Superior temporal gyrus (tissue), 1 donor: ENCODE results near the gene GYPE.
"Not testable (repeated sequence)": the region's sequence is repeated elsewhere in the genome, so short reads cannot be mapped to it uniquely, and the experiment has no call there.

ENCODE experiments used
- DNase-seq: peaks from one replicate; pipeline ENCODE4 v3.0.0-alpha.2; 2016; ENCODE audit errors: extremely low spot score

The GYPE gene

DNA sequence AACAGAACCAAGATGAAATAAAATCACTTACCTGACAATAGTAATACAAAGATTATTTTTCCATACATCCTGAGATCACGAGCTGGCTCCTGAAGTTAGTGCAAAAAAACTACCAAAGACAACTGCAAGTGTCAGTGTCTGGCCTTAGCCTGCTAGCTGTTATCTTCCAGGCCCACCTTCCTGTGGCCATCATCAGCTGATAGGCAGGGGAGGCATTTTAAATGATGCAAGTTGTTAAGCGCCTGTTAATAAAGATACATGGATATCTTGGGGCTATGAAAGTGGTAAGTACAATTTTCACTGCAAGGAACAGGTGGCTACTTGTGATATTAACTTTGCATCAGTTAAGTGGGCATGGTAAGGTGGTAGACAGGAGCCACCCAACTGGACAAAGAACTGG is at the start of gene GYPE:
Gene GYPE, minus strand, starts transcription at position 120 of the 400 bp plus-strand sequence. Its CDS starts 52 bp downstream, at position 68.
- DNase-seq: not testable (repeated sequence)

DNA sequence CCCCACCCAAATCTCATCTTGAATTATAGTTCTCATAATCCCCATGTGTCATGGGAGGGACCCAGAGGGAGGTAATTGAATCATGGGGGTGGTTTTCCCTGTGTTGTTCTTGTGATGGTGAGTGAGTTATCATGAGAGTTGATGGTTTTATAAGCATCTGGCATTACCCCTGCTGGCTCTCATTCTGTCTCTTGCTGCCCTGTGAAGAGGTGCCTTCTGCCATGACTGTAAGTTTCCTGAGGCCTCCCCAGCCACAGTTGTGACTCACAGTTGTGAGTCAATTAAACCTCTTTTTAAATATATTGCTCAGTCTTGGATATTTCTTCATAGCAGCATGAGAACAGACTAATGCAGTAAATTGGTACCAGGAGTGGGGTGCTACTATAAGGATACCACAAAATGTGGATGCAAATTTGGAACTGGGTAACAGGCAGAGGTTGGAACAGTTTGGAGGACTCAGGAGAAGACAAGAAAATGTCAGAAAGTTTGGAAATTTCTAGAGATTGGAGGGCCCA is 46.2 kb upstream of the GYPE start:
- DNase-seq: not testable (repeated sequence)

DNA sequence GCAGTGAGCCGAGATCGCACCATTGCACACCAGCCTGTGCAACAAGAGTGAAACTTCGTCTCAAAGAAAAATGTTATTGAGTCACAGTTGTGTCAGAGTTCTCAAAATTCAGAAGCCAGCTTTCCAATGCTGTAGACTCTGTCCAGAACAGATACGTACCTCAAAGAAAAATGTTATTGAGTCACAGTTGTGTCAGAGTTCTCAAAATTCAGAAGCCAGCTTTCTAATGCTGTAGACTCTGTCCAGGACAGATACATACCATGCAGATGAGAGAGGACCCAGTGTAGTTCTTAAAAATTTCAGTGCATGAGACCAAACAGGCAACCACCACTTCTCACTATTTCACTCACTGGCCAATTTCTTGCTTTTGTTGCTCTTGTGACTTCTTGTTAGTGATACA is 45.6 kb upstream of the GYPE start:
- not testable (repeated sequence) for DNase-seq

DNA sequence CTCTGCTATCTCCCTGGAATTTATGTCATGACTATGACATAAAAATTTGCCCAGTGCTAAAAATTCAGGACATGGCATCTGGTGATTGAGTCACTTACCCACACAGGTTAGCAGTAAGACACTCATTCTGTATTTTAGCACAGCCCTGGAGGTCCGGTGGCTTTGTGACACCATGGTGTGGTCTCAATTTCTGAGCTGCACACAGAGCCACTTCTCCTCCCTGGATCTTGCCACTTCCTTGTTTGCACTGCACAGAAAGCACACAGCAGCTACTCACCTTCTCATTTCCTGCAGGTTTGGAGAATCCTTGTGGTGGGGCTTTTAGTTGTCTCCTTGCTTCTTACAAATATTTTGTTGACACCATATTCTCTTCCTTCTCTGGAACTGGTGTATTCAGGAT is 44.8 kb upstream of the GYPE start:
- DNase-seq: not testable (repeated sequence)

DNA sequence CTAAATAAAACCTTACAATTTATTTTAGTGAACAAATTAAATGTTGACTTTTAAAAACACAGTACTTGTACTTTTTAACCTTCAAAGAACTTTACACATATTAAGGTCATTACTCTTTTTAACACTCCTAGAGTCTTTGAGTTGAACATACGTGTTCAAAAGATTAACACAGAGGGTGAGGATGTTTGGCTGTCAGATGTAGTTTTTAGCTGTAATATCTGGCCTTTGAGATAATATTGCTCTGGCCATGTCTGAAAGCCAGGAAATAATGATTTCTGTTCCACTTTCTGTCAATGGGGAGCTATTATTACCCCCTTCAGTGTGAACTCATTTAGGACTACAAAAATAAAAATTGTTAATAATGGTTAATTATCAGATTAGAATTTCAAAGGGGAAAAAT is 42.1 kb upstream of the GYPE start:
- not testable (repeated sequence) for DNase-seq

DNA sequence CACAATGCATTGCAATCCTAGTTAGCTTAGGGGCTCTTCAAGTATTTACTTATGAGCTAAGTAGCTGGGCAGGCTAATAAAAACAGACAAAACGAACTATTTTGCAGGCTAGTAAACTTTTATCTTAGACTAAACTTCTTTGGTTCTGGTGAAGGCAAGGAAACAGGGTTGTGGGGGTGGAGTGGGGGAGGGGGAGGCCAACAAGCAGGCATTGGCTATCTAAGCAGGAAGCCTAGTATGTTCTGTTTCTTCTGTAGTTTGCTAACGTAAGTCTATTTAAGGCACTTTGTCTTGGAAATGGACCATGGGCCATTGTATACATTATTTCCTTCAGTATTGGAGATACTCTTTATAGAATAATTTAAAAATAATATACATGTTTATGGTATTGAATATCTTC is 35.3 kb upstream of the GYPE start:
- DNase-seq: not testable (repeated sequence)

DNA sequence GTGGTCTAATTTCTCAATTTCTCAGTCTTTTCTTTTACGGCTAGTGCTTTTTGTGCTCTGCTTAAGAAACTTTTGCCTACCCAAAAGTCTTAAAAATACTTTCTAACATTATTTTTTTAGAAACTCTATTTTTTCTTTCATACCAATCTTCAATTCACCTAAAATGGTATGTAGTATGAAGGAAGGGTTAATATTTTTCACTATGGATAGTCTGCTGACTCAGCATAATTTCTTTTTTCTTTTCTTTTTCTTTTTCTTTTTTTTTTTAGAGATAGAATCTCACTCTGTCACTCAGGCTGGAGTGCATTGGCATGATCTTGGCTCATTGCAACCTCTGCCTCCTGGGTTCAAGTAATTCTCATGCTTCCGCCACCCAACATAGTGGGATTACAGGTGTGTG is 34.2 kb upstream of the GYPE start:
- no peak for DNase-seq

DNA sequence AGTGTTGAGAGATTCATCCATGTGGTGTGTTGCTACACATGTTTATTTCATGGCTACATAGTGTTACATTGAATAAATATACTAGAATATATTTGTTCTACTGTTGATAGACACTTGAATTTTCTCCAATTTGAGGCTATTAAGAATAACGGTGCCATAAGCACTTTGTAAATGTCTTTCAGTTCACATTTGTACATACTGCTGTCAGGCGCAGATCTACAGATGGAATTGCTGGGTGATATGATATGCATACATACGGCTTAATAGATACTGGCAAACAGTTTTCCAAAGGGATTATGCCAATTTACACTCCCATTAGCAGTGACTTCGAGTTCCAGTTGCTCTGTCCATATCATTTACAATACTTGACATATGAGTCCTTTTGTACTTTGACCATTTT is 33.5 kb upstream of the GYPE start:
- DNase-seq: not testable (repeated sequence)

DNA sequence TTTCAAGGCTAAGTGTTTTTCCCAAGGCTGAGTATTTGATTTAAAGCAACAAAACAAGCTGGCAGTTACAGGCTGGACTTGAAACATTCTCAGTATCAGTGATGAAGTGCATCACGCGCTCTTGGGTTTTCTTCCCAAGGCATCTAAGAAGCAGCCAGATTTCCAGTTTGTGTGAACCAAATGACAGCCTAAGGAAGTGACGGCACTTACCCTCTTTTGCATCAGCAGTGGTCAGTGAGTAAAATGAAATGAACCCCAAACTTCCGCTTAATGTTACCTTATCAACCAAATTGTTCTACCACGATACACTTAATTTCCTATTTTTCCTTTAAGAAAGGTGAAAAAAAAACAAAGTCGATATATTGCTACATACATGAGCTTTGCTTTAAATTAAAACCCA is 15.8 kb upstream of the GYPE start:
- no peak for DNase-seq

DNA sequence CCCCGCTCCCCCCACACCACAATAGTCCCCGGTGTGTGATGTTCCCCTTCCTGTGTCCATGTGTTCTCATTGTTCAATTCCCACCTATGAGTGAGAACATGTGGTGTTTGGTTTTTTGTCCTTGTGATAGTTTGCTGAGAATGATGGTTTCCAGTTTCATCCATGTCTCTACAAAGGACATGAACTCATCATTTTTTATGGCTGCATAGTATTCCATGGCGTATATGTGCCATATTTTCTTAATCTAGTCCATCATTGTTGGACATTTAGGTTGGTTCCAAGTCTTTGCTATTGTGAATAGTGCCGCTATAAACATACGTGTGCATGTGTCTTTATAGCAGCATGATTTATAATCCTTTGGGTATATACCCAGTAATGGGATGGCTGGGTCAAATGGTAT is 11.1 kb upstream of the GYPE start:
- DNase-seq: not testable (repeated sequence)

DNA sequence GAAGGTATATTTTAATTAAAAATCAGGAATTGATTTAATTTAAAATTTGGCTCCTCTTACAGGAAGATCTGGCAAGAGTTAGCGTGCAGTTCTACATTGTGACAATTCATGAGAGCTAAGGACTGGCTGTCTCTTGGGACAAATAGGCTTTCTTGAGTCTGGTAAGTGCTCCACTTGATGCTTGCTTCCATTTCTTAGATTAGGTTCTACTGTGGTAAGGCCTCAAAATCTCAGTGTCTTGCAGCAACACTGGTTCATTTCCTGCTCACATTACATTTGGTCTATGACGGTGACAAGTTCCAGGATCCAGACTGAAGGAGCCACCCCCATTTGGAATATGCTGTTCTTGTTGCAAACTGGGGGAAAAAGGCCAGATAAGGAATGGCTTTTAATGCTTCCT is 7.1 kb upstream of the GYPE start:
- DNase-seq: not testable (repeated sequence)

DNA sequence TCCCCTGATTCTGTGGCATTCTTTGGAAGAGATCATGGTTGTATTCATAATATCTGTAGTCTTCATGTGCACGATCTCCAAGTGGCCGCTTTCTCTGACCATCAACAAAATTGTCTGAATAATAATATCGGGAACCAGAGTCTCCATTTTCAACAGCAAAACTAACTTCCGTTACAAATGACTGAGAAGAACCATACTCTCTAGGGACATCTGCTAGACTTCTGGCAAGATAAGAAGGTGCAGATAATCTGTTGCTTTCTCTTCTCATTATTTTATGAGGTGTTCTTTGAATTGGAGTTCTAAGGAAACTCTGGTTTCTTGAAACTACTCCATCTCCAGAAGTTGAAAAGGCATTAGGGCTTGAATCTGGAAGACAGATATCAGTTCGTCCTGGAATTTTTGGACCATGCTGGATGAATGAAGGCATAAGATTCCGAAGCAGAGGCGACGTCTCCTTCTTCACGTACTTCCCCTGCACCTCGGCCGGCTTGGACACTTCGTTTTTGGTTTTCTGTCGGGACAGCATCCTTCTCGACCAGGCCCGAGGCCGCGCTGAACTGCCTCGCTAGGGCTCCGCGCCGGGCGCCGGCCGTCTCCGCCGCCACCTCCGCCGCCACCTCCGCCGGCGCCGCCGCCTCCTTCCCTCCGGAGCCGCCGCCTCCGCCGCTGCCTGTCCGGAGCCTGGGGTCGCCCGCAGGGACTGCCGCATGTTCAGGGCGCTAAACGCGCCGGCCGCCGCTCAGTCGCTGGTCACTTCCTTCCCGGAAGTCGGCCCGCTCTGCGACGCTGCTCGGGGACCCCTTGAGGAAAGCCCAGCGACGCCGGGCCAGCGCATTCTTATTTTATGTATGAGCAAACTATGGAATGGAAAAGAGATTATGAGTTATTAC is 6.4 kb upstream of the GYPE start:
- not testable (repeated sequence) for DNase-seq

DNA sequence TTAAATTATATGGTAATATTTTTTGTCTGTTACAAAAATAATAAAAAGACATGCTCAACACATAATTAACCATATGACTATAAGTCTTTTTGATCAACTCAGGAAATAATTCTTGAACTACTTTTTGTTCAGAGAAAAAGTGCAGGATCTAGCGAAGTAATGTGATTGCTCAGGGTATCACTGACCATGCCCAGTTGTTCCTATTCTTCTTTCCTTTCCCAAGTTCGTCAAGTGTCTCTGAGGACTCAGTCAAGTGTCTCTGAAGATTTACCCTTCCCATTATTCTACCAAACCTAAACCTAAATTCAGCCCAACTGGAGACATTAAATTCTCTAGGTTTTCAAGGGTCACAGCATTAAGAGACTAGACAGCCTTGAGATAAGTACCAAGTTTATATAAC is 5.5 kb upstream of the GYPE start:
- not testable (repeated sequence) for DNase-seq

DNA sequence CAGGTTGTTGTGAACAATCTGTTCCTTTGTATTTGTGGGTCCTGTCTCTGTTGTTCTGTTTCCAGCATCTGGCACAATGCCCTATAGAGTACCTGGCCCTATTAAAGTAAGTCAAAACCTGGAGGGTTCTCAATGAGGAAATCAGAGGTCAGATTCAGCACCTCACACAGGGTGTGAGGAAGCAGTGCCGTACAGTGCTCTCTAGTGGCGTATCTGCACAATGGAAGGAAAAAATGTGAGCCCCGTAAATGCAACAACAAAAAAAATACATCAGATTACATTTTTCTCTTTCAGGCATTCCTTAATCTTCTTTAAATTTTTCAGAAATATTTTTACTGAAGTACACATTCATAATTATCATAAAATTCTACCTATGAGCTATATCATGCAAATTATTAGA is 2.5 kb upstream of the GYPE start:
- not testable (repeated sequence) for DNase-seq

DNA sequence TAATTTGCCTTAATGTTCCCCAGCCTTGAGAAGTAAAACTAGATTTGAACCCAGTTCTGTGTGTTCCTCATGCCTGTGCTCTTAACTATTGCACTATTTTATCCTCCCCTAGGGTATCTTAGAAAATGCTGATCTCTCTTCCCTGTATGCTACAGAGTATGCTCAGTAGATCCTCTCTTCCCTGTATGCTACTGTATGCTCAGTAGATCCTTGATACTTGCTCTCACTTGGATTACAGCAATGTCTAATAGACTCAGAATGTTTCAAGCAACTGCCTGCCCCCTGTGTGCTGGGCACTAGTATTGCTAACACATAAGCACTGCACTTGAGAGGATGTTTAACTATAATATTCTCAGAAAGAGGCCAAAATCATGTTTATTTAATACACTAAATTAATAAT is 928 bp downstream of the GYPE start:
- not testable (repeated sequence) for DNase-seq

DNA sequence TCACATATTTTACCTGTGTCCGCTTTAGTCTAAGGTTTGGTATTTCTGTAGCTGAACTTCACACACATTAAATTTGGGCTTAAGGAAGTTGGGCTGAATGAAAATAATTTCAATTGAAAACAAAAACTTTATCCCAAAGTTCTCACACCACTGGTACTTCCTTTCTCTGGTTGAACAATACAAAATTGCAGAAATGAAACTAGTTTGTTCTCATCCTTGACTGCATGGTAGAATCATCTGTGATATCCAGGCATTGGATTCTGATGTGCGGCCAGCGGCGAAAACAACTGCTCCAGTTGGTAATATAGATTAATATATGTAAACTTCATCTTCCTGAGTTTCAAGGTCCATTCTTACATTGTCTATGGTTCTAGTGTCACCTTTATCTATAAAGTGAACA is 15.0 kb downstream of the GYPE start:
- not testable (repeated sequence) for DNase-seq

DNA sequence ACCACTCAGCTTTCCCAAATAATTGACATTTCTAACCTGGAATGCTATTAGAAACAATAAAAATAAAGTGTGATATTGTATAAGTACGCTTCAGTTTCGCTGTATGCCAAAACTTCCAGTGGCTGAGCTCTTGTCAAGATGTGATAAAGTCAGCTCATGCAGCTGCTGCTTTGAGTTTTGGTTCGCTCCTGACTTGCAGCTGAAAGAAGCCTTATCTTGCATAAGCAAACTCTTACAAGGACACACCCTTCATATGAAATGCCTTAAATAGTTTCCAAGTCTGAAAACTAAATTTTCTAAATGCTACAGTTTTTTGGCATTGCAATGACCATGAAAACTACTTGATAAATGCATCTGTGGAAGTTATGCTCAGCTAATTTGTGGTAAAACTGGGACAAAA is 17.2 kb downstream of the GYPE start:
- not testable (repeated sequence) for DNase-seq

DNA sequence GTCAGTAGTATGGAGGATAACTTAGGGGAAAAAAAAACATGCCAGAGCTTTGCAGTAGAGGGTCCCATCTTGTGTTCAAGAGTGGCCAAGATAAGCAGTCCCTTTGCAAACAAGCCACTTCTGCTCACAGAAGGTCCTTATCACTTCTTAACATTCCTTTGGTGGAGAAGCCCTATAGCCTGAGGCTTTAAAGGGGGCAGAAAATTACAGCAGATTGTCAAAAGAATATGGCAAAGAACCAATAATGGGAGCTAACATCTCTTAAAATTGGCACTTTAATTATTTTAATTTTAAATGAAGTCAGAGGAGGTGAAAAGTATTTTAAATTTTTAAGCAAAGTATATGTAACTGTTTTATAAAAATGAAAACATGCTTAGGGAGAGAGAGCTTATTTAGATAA is 20.4 kb downstream of the GYPE start:
- not testable (repeated sequence) for DNase-seq

DNA sequence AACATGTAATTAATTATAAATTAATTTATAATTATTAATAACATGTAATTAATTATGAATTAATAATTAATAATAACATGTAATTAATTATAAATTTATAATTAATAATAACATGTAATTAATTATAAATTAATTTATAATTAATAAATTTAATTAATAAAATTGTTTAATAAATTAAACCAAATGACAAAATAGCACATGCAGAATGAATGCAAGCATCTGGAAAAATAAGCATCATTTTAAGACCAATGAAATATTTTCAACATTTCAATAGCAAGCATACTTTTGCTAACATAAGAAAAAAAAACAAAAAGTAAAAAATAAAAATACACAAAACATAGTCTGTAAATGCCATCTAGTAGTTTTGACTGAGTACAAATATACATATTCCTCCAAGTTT is 21.8 kb downstream of the GYPE start:
- no peak for DNase-seq

DNA sequence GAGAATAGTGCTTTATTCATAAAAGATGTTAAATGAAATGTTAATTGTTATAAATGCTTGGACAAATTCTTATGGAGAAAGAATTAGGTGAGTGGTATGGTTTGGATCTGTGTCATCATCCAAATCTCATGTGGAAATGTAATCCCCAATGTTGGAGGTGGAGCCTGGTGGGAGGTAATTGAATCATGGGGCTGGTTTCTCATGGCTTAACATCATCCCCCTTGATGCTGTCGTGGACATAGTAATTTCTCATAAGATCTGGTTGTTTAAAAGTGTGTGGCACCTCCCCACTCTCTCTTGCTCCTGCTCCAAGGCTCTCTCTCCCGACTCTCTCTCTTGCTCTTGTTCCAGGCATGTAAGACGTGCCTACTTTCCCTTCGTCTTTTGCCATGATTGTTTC is 22.5 kb downstream of the GYPE start:
- no peak for DNase-seq

DNA sequence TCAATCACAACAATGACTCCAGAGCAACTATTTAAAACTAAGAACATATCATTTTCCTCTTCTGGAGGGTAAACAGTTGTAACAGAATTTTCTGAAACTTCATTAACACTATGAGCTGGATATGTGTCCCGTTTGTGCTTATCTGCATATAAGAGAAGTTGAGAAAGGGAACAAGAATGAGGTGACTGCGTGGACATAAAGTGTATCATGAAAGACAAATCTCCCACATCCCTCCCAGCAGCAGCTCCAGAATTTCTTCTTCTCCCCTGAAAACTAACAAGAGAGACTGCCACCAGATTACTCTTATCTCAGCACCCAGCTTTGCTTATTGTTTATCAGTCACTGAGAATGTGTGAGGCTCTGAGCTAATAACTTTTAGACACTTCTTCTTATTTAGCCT is 25.8 kb downstream of the GYPE start:
- not testable (repeated sequence) for DNase-seq

DNA sequence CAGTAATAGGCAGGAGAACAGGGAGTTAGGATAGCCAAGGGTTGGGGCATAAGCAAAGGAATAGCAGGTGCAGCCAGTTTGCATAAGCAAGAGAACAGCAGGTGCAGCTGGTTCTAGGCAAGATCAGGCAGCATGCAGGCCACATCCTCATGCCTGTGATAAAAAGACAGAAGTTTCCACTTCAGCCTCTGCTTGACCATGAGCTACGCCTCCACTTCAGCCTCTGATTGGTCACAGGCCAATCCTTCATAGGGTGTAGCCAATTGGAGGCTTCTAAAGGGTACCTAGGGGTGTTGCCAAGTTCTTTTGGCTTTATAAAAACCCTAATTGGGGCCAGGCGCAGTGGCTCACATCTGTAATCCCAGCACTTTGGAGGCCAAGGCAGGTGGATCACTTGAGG is 30.0 kb downstream of the GYPE start:
- not testable (repeated sequence) for DNase-seq

DNA sequence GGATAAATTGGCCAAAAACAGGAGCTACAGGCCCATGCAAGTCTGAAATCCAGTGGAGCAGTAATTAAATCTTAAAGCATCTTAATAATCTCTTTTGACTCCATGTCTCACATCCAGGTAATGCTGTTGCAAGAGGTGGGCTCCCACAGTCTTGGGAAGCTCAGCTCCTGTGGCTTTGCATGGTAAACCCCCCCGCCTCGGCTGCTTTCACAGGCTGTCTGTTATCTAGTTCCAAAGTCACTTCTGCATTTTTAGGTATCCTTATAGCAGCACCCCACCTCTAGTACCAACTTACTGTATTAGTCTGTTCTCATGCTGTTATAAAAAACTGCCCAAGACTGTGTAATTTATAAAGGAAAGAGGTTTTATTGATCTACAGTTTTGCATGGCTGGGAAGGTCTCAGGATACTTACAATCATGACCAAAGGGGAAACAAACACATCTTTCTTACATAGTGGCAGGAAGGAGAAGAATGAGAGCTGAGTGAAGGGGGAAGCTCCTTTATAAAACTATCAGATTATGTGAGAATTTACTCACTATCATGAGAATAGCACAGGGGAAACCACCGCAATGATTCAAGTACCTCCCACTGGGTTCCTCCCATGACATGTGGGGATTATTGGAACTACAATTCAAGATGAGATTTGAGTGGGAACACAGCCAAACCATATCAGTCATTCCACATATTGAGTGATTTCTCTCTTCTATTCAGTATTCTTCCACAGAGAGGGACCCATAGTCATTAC is 34.7 kb downstream of the GYPE start:
- DNase-seq: not testable (repeated sequence)
